SW480 (cell line): ENCODE measurements around the gene IL34.

ENCODE experiments used
- DNase-seq: peaks from one replicate; pipeline ENCODE4 v3.0.0-alpha.2; 2016; ENCODE audit warnings: low spot score

IL34 gene

DNA sequence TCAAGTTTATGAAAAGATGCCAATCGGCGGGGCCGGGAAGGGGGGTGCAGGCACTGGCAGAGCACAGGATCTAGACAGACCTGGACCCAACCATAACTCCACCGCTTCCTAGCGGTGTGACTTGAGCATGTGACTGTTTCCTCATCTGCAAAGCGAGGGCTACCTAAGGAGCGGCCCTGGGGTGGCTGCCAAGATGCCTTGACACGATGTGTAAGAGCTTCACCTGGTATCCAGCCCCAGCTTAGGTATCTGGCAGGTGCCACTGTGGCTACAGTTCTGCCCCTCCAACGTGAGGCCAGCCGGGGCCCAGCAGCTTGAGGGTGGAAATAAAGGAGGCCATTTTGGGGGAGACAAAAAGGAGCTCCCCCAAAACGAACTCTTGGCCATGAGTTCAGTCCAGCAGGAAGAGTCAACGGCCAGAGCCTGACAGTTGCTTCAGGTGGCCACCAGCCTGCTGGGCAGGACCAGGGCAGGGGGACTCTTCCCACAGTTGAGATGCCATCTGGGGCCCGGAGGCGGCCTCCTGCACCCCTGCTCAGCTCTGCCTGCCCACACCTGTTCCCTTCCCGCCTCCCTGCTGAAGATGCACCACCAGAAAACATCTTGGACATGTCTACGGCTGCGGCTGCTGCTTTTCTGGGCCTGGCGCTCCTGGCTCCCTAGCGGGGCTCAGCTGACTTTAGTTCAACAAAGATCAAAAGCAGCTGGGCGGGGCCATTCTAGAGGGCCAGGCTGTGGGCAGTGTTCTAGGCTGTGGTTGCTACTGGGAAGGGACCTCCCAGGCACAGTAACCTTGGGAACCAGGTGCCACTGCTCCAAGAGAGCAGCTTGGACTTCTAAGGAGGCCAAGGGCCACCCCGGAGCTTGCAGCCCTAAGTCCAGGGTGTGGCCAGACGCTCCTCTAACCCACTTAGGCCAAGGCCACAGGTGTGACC lies 42.9 kb downstream of the IL34 start:
- DNase-seq: peak; percentile 73

DNA sequence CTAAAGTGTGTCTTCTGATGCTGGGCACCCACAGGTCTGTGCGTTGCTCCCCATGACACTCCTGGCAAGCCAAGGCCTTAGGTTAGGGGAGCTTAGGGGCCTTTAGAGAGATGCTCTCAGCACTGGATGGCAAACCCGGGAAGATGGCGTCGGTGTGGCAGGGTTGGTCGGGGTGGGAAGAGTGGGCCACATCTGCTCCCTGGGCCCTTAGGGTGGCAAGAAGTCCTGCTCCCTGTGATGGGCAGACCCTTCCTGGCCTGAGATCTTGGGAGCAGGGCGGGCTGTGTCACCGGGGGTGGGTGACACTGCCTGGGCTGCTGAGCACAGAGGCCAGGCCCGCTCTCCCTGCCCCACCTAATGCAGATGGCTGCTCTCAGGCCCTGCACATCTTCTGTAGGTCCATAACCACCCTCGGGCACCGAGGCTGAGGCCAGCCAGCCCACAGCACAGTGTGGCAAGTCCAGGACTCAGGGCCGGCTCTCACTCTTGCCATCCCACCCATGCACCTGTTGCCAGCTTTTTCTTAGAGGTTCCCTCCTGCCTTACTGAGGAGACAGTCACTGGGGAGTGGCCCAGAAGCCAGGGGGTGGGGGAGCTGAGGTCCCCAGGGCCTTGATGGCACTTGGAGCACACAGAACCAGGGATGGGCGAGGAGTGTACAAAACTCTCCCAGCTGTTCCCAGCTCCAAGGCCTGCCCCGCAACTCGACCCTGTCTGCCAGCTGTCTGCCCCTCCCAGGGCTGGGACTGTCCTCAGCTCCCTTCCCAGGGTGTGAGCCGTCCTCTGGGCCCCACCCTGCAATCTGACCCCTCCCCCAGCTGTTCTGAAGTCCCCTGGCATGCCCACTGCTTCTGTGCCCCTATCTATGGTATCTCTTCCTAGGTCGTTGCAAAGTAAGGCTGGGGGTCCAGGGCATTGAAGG lies 43.9 kb downstream of the IL34 start:
- no peak for DNase-seq

DNA sequence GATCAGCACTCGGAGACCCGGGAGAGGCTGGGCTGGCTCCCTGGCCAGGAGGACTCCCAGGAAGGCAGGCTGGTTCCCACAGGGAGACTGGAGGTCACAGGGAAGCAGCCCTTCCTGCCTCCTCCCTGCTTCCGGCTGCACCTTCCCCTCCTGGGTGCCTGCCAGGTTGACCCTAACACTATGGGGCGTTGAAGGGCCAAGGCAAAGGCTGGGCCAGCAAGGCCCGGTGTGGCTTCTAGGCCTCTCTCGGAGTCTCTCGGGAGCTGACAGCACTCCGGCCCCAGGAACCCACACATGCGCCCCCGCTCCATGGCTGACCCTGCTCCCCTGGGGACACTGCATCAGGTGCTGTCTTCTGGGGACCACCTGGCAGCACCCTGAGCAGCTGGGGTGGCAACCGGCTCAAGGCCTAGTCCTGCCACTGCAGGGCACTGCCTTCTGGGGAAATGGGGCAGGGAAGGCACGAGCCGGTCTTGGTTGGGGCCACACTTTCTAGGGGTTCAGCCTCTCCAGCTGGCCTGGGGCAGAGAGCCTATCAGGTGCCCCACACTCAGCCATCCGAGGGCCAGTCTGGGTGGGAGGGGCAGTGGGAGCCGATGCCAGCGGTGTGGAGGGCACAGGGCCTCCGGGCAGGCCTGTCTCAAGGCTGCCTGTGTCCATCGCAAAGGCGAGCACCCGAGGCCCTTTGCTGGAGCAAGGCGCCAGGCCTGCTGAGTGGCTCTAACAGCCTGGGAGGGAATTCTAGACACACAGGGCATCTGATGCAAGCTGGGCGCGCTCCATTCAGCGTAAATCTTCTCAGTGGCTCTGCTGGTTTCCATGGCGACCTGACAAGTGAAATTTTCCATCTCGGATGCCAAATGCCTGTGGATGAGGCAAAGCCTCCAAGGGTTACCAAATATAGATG lies 45.1 kb downstream of the IL34 start:
- no peak for DNase-seq

DNA sequence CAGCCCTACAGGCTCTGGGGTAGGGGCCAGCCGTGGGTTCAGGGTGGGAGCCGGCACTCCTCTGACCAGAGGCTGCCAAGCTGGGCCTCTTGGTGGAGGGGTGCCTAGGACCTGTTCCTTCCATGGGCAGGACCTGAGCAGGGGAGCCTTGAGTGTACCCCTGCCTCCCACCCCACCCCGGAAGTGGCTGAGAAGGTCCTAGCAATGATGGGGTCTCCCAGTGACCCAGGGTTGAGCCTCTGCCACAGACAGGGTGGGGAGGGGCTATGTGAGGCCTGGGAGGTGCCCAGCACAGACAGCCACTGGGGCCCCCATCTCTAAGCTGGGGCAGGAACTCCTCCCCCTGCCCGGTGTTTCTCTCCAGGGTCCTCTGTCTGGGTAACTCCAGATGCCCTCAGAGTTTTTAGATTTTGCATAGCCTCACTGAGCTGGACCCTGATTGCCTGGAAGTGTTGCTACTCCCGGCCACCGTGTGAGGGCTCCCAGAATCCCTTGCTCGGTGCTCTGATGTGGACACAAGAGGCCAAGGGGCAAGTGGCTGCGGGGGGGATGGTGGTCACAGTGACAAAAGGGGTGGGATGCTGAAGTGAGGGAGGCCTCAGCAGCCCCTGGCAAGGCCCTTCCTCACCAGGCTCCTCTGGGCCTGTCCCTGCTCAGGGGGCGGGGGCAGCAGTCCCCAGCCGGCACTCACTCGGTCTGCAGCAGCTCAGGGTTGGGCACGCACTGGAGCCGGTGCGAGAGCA lies 45.9 kb downstream of the IL34 start:
- DNase-seq: no peak

DNA sequence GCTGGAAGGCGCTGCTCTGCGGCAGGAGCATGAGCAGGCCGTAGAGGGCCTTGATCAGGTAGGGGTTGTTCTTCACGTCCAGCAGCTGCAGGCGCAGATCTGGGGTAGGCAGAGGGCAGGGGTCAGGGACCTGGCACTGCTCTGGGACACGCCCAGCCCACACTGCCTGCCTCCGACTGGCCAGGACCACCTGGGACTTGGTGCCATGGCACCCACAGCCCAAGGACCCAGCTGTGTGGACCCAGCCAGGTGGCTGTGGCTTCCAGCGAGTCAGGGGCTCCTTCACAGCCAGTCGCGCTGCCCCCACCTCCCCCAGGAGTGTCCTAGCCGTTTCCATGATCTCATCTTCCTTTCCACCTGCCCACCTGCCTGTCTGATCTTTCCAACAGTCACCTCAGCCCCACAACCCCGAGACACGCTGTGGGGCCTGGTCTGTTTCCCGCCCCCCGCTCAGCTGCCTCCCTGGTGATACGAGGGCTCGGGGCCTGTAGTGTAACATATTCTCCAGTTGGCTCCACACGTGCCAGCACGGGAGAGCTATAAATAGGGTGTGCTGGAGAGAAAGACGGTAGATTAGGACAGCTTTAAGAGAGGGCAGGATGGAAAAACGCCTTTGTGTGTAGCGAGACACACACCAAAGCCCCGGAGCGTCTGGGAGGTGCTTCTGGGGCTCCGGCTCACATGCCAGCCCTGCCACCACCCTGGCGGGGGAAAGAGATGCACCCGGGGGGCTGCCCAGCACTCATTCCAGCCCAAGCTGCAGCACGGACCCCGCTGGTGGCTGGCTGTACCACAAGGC lies 46.7 kb downstream of the IL34 start:
- no peak for DNase-seq

DNA sequence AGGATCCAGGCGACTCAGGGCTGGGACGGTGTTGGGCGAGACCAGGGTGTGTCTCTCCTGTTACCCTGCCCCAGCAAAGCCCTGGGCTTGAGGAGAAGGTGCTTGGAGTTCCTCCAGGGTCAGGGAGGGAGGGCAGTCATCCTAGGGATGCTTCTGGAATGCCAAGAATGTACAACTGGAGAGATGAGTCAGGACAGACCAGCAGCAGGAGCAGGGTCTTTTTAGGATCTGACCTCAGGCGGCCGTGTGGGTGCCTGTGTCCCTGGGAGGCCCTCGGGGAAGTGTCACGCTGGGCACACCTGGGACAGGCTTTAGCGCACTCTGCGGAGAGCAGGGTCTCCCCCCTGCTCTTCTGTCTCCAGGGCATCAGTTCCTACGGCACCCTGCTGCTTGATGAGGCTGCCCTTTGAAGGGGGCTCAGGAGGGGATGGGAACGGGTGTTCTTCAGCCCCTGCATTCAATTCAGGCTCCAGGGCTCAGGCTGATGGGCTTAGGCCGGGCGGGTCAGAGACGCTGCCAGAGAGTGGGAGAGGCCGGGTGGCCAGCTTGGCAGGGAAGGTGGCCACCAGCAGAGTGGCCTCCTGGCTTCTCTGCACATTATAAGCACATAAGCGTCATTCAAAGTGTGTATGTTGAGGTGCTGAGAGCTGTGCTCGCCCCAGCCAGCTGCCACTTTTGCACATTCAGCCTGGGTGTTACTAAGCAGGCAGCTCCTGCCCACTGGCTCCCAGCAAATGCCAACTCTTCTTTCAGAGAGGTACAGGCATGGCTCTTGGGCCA lies 47.9 kb downstream of the IL34 start:
- peak; percentile 62 for DNase-seq

DNA sequence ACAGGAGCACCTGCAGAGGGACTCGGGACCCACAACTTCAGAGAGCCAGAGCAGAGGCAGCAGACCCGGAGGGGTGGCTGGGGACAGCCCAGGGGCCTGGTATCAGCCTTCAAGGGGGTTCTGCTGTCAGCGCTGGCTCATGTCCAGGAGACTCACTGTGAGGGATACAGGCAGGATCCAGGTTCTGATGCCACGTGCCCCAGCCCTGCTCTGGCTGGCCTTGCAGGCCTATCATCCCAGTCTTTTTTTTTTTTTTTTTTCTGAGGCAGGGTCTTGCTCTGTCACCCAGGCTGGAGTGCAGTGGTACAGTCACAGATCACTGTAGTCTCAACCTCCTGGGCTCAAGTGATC lies 48.5 kb downstream of the IL34 start:
- DNase-seq: no peak

DNA sequence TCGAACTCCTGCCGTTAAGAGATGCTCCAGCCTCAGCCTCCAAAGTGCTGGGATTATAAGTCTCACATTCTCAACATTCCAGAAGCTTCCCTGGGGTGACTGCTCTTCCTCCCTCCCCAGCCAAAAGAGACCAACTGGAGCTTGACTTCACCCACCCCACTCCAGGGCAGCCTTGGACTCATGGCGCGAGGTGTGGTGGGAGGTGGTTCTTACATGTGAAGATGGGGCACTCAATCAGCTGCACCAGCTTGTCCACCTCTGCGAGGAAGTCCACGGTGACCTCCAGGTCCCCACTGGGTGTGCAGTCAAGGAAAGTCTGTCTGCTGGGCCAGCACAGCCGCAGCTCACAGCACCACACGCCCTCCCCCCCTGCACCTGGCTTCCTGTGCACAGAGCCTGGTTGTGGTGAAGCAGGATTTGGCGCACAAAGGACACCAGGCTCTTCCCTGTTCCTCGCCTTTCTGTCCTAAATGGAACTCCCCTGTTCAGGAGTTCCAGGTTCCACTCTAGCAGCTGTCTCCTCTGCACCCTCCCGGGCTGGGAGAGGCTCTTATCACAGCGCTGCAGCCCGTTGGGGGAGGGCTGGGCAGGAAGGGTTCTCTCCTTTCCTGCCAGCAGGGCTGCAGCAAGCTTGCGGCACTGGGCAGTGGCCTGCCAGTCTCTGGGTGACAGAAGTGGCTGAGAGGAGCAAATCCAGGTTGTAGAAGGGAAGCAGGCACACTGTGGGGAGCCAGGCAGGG lies 49.1 kb downstream of the IL34 start:
- peak; percentile 41 for DNase-seq

DNA sequence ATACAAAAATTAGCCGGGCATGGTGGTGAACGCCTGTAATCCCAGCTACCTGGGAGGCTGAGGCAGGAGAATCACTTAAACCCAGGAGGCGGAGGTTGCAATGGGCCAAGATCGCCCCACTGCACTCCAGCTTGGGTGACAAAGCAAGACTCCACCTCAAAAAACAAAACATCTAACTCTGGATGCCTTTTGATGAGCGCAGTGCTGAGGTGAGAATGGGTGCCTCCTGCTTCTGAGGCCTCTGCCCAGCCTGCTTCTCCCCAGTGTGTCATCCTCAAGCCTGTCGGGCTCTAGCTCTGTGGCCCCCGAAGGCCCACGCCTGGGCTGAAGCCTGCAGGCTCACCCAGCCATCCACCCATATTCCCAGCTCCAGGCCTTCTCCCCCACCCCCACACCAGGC lies 50.0 kb downstream of the IL34 start:
- no peak for DNase-seq

DNA sequence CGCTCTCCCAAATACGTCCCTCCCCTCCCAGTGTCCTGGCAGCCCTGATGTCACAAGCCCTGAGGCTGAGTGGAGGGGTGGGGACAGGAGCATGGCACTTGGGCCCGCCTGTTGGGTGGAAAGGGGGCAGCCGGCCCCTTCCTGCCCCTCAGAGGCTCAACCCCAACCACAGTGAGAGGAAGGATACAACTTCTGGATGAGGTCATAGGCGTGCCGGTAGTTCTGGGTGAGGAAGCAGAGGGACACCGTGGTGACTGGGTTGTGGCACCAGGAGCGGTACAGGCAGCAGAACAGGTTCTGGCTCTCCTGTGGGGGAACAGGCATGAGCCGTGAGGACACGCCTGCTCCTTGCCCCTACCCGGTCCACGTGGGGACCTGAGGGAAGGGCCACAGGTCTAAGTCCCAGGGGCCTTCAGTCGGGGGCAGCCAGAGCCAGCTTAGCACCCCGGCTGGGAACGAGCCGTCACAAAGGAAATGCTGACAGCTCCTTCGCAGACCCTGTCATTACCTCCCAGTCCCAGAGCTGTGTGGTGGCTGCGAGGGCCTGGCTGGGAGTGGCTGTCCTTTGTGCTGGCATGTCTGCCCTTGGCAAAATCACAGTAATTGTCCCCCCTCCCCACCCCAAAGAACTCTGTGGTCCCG lies 50.7 kb downstream of the IL34 start:
- DNase-seq: no peak

DNA sequence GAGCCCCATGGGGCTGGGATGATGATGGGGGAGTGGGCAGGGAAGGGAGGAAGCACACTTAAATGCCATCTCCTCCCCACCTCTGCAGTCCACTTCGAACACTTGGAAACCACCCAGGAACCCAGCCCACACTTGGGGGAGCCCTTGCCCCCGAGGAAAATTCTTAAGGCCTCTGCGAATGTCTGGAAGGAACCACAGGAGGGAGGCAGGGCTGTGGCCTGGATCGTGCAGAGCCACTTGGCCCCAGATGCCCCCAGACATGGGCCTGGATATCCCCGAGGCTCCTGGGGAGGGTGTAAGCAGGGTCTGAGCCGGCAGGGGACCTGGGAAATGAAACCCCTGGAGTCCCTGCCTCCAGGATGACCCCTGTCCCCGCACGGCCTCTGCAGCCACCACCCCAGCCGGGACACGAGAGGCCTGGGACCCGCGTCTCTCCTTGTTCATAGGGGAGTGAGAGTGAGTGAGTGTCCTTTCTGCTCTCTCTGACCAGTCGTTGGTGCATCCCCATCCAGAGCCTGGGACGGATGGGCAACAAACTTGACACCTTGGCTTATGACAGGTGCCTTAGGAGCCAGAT lies 51.3 kb downstream of the IL34 start:
- no peak for DNase-seq

DNA sequence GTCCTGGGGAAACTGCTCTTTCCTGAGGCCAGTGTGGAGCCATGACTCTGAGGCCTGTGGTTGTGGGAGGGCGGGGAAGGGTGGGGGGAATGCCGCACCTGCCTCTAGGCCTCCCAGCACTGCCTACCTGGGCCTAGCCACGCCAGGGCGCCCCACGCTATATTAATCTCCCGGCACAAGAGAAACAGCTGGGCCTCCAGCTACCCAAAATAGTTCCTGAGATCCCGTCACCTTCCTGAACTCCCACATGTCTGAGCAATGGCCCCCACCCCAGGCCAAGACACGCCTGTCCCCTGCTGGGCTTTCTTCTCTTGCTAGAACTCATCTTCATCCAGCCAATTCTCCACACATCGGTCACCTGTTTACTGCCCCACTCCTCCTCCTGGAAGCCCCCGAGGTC lies 52.5 kb downstream of the IL34 start:
- no peak for DNase-seq

DNA sequence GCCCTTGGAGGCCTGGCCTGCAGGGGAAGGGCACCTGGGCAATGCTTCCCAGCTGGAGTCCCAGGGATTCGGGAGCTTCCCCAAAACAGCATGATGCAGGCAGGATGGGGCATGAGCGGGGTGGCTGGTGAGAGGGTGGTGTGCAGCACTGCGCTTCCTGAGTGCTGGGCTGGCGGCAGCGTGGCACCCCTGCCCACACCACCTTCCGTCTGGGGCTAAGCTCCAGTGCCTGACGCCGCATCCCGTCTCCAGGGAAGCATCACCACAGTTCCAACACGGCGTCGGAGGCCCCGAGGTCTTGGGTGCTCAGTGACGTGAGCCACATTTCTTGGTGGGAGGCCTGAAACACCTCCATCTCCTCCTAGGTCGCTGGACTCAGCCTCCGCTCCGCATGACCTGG lies 53.3 kb downstream of the IL34 start:
- DNase-seq: no peak

DNA sequence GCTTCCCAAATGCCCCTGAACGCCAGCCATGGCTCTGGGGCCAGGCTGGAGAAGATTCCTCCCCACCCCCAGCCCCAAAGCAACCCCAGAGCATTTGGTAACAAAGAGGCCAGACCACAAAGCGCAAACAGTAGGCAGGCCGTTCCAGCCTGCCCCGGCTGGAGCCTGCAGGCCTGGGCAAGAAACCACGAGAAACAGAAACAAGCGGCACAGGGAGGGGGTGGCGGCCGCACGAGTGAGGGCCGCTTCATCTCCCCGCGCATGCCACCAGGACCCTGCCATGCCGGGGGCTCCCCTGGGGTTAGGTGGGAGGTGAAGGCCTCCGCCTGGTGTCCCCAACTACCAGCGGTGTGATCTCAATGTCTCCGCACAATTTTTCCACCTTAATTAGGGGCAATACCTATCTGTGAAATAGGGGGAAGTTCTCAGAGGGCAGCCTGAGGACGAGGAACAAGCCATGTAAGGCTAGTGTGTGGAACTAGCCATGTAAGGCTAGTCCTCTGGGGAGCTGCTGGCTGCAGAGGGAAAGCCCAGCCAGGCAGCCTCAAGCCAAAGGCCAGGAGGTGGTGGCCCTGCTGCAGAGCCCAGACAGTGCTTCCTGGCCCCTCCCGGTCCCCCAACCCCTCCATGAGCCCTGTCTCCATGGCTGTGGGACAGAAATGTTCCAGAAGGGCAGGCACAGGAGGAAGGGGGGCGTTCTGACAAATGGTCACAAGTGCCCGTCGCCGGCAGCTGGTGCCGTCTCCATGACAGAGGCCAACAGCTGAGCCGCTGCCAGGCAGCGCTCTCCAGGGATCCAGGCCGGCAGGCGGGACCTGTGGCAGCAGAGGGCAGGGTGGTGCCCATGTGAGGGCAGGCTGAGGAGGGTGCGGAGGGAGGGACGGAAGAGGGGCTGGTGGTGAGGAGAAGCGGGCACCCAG lies 54.0 kb downstream of the IL34 start:
- DNase-seq: no peak

DNA sequence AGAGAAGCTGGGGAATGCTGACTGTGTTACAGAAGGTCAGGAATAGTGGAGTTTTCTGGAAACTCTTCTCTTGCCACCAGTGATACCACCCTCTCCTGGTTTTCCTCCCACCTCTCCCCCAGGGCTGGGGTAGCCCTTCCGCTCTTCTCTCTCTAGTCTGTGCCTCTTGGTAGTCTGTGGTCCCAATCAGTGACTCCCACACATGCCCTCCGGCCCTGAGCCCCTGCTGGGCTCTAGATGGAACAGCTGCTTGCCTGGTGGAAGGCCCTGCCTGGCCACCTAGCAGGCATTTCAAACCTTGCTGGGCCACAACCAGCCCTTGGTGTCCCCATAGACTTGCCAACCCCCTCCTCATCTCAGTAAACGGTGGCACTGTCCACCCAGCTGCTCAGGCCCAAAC lies 54.7 kb downstream of the IL34 start:
- DNase-seq: no peak

DNA sequence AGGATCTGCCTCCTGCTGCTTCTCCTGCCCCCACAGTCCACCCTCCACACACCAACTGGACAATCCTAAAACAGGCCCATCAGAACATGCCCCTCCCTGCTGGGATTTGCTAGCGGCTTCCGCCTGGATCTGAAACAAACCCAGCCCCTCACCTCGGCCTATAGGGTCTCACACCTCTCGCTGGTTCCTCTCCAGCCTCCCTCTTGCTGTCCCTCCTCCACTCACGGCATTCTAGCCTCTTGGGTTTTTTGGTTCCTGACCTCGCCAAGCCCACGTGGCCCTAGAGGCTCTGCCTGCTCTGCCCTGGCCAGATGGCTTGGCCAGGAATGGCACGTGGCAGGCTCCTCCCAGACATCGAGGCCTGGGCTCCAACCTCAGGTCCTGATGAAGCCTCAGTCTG lies 55.2 kb downstream of the IL34 start:
- DNase-seq: no peak

DNA sequence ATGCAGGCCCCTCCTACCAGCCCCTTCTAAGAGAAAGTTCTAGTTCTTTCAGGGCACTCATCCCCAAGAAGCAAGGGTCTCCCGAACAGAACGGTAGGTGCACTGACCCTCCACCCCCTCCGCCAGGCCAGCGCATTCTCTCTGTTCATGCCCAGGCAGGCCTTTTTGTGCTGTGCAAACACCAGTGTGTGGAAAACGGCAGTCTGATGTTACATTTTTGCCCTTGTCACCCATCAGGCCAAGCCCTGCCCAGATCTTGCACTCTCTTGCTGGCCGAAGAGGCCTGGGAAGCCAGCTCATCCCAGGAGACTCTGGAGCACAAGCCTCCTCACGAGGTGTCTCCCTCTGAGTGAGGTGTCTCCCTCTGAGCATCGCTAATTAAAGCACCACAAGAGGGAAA lies 55.6 kb downstream of the IL34 start:
- DNase-seq: no peak
